ES-I3 (cell line): Measurements from ENCODE around the gene FBN3.

Experiments
- H3K36me3 ChIP-seq: 2 replicates; pipeline ENCODE4 v1.6.1; 2013; ENCODE audit warnings: mild to moderate bottlenecking, low read length, control low read depth, moderate library complexity; ENCODE audit not compliant: insufficient read depth
- H3K4me1 ChIP-seq: 2 replicates; pipeline ENCODE4 v1.6.1; 2013; ENCODE audit warnings: mild to moderate bottlenecking, control low read depth, low read length; ENCODE audit not compliant: insufficient read depth
- H3K9ac ChIP-seq: 2 replicates; pipeline ENCODE4 v1.6.1; 2013; ENCODE audit warnings: low read depth, mild to moderate bottlenecking, low read length, moderate library complexity
- H3K9me3 ChIP-seq: 2 replicates; pipeline ENCODE4 v1.6.1; 2013; ENCODE audit warnings: mild to moderate bottlenecking, low read length, moderate library complexity; ENCODE audit not compliant: control insufficient read depth, insufficient read depth

FBN3 gene

GRCh38 chr19:8141726-8142512 lies 7.5 kb downstream of the FBN3 start:
- Histone ChIP-seq H3K9ac (no peak overlapping the region), H3K4me1 (peaks cover 12% of the 10 kb centered on the region; the same call in 1 of the 2 replicates), H3K9me3 (no peaks in the 10 kb centered on the region), H3K36me3 (peaks cover 7% of the 10 kb centered on the region; the same call in 1 of the 2 replicates)

- peaks cover 7% of the 10 kb centered on the region; the same call in 1 of the 2 replicates for H3K36me3 ChIP-seq
- peaks cover 4% of the 10 kb centered on the region; the same call in 1 of the 2 replicates for H3K4me1 ChIP-seq
- H3K9ac ChIP-seq: no peak overlapping the region
- H3K9me3 ChIP-seq: no peaks in the 10 kb centered on the region
Observed at GRCh38 chr19:8138201-8138600, 11.2 kb downstream of the FBN3 start.

GRCh38 chr19:8137425-8137824 lies 12.0 kb downstream of the FBN3 start:
- peaks cover 7% of the 10 kb centered on the region; the same call in 1 of the 2 replicates for H3K36me3 ChIP-seq
- no peaks in the 10 kb centered on the region for H3K4me1 ChIP-seq
- no peak overlapping the region for H3K9ac ChIP-seq
- H3K9me3 ChIP-seq: no peaks in the 10 kb centered on the region

- H3K9me3 ChIP-seq: no peaks in the 10 kb centered on the region
- no peaks in the 10 kb centered on the region for H3K4me1 ChIP-seq
- H3K36me3 ChIP-seq: peaks cover 7% of the 10 kb centered on the region; the same call in 1 of the 2 replicates
- H3K9ac ChIP-seq: no peak overlapping the region
Observed at GRCh38 chr19:8135946-8136618, 13.3 kb downstream of the FBN3 start.

- H3K9ac ChIP-seq: no peak overlapping the region
- H3K36me3 ChIP-seq: no peaks in the 10 kb centered on the region; the same call in 1 of the 2 replicates
- H3K4me1 ChIP-seq: no peaks in the 10 kb centered on the region
- H3K9me3 ChIP-seq: no peaks in the 10 kb centered on the region
Observed at GRCh38 chr19:8132858-8133458, 16.4 kb downstream of the FBN3 start.

- Histone ChIP-seq H3K4me1 (no peaks in the 10 kb centered on the region), H3K9ac (no peak overlapping the region), H3K36me3 (no peaks in the 10 kb centered on the region; the same call in 1 of the 2 replicates), H3K9me3 (no peaks in the 10 kb centered on the region)
Observed at GRCh38 chr19:8131517-8131916, 17.9 kb downstream of the FBN3 start.

GRCh38 chr19:8129061-8129618 lies 20.3 kb downstream of the FBN3 start:
- no peaks in the 10 kb centered on the region for H3K4me1 ChIP-seq
- H3K36me3 ChIP-seq: no peaks in the 10 kb centered on the region; the same call in 1 of the 2 replicates
- no peak overlapping the region for H3K9ac ChIP-seq
- no peaks in the 10 kb centered on the region for H3K9me3 ChIP-seq

GRCh38 chr19:8128551-8128950 lies 20.8 kb downstream of the FBN3 start:
- Histone ChIP-seq H3K9ac (no peak overlapping the region), H3K36me3 (no peaks in the 10 kb centered on the region; the same call in 1 of the 2 replicates), H3K9me3 (no peaks in the 10 kb centered on the region), H3K4me1 (no peaks in the 10 kb centered on the region)

GRCh38 chr19:8127311-8127710 lies 22.1 kb downstream of the FBN3 start:
- Histone ChIP-seq H3K9me3 (no peaks in the 10 kb centered on the region), H3K9ac (no peak overlapping the region), H3K4me1 (no peaks in the 10 kb centered on the region), H3K36me3 (no peaks in the 10 kb centered on the region; the same call in 1 of the 2 replicates)

GRCh38 chr19:8126511-8126910 lies 22.9 kb downstream of the FBN3 start:
- H3K9me3 ChIP-seq: no peaks in the 10 kb centered on the region
- no peaks in the 10 kb centered on the region for H3K4me1 ChIP-seq
- no peak overlapping the region for H3K9ac ChIP-seq
- H3K36me3 ChIP-seq: no peaks in the 10 kb centered on the region; the same call in 1 of the 2 replicates

GRCh38 chr19:8126008-8126407 lies 23.4 kb downstream of the FBN3 start:
- Histone ChIP-seq H3K9me3 (no peaks in the 10 kb centered on the region), H3K4me1 (peaks cover 5% of the 10 kb centered on the region; the same call in 1 of the 2 replicates), H3K36me3 (no peaks in the 10 kb centered on the region; the same call in 1 of the 2 replicates), H3K9ac (no peak overlapping the region)

- Histone ChIP-seq H3K9me3 (no peaks in the 10 kb centered on the region), H3K9ac (no peak overlapping the region), H3K4me1 (peaks cover 13% of the 10 kb centered on the region; the same call in 1 of the 2 replicates), H3K36me3 (peaks cover 1% of the 10 kb centered on the region; the same call in 1 of the 2 replicates)
Observed at GRCh38 chr19:8123683-8124082, 25.7 kb downstream of the FBN3 start.

GRCh38 chr19:8120636-8121480 lies 28.5 kb downstream of the FBN3 start:
- H3K4me1 ChIP-seq: peaks cover 13% of the 10 kb centered on the region; the same call in 1 of the 2 replicates
- peaks cover 6% of the 10 kb centered on the region; the same call in 1 of the 2 replicates for H3K36me3 ChIP-seq
- H3K9me3 ChIP-seq: no peaks in the 10 kb centered on the region
- no peak overlapping the region for H3K9ac ChIP-seq
